ENCODE measurements around the gene ELOVL5. TPM values are rescaled to one million over a fixed set of nuclear protein-coding genes. Genes with fewer than 3 reads are reported as not detected.

The ELOVL5 gene
- total RNA-seq, 1 donor from 2014 or later = 55.9 TPM

DNA sequence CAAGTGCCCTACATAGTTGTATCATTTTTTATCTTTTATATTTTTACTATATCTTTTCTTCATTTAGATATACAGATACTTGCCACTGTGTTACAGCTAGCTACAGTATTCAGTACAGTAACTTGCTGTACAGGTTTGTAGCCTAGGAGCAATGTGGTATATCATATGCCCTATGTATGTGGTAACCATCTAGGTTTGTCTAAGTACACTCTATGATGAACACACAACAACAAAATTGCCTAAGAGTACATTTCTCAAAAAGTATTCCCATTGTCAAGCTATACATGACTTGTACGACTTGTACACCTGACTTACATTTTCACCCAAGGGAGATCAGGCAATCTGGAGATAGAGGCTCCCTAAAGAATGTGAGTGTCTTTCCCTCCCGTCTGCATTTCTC, 8.2 kb downstream of the ELOVL5 start:
- TF ChIP-seq, protein P1, sequence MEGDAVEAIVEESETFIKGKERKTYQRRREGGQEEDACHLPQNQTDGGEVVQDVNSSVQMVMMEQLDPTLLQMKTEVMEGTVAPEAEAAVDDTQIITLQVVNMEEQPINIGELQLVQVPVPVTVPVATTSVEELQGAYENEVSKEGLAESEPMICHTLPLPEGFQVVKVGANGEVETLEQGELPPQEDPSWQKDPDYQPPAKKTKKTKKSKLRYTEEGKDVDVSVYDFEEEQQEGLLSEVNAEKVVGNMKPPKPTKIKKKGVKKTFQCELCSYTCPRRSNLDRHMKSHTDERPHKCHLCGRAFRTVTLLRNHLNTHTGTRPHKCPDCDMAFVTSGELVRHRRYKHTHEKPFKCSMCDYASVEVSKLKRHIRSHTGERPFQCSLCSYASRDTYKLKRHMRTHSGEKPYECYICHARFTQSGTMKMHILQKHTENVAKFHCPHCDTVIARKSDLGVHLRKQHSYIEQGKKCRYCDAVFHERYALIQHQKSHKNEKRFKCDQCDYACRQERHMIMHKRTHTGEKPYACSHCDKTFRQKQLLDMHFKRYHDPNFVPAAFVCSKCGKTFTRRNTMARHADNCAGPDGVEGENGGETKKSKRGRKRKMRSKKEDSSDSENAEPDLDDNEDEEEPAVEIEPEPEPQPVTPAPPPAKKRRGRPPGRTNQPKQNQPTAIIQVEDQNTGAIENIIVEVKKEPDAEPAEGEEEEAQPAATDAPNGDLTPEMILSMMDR (conservative IDR thresholded peaks at IDR 0.05; ENCODE audit: low read depth, low read length) = no peak
- no peak for DNase-seq (ENCODE audit: low read depth)
- H3K4me3 ChIP-seq (ENCODE audit: low read depth, low read length) = no peak overlapping the region

DNA sequence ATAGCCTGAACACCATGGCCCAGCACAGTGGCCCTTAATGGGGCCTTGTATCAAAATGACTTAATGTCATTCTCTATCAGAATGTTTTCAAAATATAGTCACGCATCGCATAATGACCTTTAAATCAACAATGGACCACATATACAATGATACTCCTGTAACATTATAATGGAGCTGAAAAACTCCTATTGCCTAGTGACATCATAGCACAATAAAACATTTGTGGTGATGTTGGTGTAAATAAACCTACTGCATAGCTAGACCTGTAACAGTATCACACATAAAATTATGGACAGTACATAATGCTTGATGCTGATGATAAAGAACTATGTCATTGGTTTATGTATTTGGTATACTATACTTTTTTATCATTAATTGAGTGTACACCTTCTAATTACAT, 9.3 kb downstream of the ELOVL5 start:
- TF ChIP-seq, protein P1 (conservative IDR thresholded peaks at IDR 0.05; ENCODE audit: low read depth, low read length) = no peak
- no peak overlapping the region for H3K4me3 ChIP-seq (ENCODE audit: low read depth, low read length)
- no peak for DNase-seq (ENCODE audit: low read depth)

DNA sequence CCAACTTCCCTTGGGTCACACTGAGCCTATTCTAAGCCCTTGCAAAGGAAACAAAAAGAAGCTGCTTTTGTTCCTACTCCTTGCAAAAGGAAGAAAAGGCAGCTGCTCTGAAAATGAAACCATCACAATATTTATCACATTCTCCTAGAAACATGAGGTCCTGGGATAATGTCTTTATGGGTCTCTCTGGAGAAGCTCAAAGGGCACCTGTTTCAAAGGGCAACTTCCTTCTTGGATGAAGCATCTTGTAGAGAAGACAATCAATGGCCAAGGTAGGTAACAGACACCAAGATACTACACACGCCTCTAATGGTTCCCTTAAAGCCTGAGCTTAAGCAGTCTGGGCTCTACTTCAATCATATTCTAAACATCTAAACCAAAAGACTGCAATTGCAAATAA, 10.4 kb downstream of the ELOVL5 start:
- TF ChIP-seq, protein P1 (conservative IDR thresholded peaks at IDR 0.05; ENCODE audit: low read depth, low read length) = no peak
- no peak for DNase-seq (ENCODE audit: low read depth)
- H3K4me3 ChIP-seq (ENCODE audit: low read depth, low read length) = no peak overlapping the region

DNA sequence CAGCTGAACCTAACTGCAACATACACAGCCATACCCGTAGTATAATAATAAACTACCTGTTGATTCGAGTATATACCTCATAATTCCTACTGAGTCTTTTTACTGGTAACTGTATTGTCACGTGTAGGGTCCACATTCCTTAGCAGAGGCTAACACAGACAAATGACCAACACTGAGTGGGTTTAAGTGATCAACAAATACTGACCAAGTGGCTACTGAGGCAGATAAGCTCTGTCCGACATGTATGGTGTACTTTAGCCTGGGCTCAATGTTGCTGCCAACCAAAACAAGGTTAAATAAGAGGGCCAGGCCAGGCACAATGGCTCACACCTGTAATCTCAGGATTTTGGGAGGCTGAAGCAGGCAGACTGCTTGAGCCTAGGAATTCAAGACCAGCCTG, 12.7 kb downstream of the ELOVL5 start:
- TF ChIP-seq, protein P1 (conservative IDR thresholded peaks at IDR 0.05; ENCODE audit: low read depth, low read length) = no peak
- no peak for DNase-seq (ENCODE audit: low read depth)
- no peak overlapping the region for H3K4me3 ChIP-seq (ENCODE audit: low read depth, low read length)

DNA sequence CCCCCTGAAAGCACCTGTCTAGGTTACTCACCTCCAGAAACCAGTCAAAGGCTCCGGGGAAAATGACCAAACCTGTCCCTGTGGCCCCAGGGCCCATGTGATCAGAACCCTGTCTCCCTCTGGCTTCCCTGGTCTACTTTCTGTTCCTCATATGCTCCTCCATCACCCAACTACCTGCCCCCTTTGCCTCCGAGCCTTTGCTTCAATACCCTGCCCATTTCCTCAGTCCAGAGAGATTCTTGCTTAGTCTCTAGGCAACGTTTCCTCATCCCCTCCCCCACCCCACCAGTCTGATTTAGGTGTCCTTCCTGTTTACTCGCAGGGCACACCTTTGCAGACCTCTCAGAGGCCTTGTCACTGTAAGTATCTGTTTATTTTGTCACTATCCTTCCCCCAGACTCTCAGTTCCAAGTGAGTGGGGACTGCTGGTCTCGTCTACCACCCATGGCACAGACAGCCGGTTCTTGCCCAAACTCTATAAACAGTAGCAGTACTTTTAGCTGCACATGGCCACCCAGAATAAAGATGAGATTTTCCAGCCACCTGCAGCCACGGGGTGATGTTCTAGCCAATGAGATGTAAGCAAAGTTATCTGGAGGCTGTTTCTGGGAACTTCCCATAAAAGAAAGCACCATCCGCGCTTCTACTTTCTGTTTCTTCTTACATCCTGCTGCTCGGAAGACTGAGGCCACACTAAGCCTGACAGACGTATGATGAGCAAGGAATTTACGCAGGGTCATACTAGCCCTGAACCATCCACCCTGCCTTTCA, 13.3 kb downstream of the ELOVL5 start:
- no peak overlapping the region for H3K4me3 ChIP-seq (ENCODE audit: low read depth, low read length)
- no peak for DNase-seq (ENCODE audit: low read depth)
- TF ChIP-seq, protein P1 (conservative IDR thresholded peaks at IDR 0.05; ENCODE audit: low read depth, low read length) = no peak

DNA sequence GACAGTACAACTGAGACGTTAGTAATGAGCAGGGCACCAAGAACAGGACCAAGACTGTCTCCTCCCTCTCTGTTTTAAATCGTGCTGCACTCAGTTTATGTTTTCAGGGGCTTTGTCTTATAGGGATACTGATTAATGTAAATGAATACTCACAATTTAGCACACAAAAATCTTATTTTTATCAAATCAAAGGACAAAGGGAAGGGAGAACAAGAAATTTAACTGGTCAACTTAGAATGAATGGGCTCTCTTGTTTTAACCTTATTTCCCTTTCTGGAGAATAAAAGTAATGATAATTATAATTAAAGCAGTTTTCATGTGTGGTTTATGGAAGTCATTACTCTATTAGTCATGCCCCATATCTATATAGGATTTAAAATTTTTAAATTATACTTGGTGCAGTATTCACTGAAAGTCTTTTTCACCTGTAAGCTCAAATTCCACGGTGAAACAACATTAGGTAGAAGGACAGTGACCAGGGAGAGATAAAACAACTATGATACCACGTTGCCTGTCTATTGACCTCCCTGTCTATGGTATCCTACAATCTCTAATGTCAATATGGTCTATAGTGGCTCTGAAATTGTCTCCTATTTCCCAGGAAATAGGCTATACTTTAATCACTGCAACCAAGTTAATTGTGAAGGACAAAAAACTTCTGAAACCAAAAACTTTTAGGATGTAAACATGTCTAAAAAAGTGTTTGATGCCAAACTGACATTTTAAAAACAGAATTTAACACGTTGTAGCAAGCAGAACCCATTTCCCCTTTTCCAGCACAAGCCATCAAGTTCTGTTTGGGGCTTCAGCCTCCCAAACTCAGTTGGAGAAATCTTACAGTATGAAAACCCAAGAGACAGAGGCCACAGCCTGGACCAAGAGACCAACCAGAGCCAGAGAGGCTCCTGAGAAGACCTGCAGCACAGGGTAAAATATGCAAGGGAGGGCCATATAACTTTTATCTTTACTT, 15.0 kb downstream of the ELOVL5 start:
- DNase-seq (ENCODE audit: low read depth) = no peak
- TF ChIP-seq, protein P1 (conservative IDR thresholded peaks at IDR 0.05; ENCODE audit: low read depth, low read length) = no peak
- no peak overlapping the region for H3K4me3 ChIP-seq (ENCODE audit: low read depth, low read length)
